ENCODE data around the gene TP53BP1. TPM values are rescaled to one million over a fixed set of nuclear protein-coding genes. Genes with fewer than 3 reads are reported as not detected.
A peak's percentile ranks its signal among the peaks of the same experiment; 100 is the strongest.

The TP53BP1 gene
- polyA plus RNA-seq, 10 donors = 32.6 to 62.0 (median 42.5) TPM

GRCh38 chr15:43489191-43489590, 3.8 kb downstream of the TP53BP1 start:
- DNase-seq = no peak

- no peak for DNase-seq
Observed at GRCh38 chr15:43488790-43489189, 4.2 kb downstream of the TP53BP1 start.

- DNase-seq = no peak
Observed at GRCh38 chr15:43487271-43487895, 5.6 kb downstream of the TP53BP1 start.

DNA sequence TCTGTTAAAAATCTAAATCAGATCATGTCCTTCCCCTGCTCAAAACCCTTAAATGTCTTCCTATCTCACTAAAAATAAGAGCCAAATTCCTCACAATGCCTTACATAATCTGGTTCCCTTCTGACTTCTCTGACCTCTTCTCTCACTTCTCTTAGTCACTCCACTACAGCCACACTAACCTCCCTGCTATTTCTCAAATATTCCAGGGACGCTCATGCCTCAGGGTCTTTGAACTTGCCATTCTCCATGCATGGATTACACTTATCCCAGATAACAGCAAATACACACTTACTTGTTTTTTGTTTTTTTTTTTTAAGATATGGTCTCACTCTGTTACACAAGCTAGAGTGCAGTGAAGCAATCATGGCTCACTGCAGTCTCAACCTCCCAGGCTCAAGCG, 8.5 kb downstream of the TP53BP1 start:
- DNase-seq = no peak

DNA sequence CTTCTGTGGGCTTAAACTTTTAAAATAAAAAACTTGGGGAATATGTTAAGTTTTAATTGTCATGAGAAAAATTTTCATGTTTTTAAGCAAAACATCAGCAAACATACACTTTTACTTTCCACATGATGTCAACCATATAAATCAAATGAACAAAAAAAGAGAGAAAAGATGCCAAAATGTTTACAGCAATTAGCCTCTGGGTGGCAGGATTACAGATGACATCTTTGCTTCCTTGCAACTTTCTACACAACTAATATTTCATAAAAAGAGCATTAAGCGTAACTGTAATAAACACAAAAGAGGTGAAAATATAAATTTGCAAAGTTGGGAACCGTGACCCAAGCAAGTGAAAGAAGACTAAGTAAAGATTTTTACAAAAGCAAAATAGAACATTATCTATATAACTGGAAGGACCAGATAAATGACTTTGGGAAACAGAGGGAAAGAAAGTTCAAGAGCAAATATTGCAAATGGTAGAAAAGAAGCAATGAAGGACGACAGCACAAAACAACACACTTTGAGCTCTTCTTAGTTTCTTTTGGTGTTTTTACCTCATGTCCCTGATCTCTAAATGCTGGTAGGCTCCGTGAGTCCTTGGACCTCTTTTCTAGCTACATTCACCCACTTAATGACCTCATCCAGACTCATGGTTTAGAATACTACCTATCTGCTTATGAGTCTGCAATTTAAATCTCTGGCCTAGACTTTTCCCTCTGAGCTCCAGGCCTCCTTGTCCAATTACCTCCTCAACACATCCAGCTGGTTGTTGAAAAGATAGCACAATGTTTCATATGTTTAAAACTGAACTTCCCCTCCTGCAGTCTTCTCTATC, 9.4 kb downstream of the TP53BP1 start:
- peak in 2 of 3 donors; percentile 19 to 49 for DNase-seq

- DNase-seq = no peak
Observed at GRCh38 chr15:43473885-43474284, 19.1 kb downstream of the TP53BP1 start.

DNA sequence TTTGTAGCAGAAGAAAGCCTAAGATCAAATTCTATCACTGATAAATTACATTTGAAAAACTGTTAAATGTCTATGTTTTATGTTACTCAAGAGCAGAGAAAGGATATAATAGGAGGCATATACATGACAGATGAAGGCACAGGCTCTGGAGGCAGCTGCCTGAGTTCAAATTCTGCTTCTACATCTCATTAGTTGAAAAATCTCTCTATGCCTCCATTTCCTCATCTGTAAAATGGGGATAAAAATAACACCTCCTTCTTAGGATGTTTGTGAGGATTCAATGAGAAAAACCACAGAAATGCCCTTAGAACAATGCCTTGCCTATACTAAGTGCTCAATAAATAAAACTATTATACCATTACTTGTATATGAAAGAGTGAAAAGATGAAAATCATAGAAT, 21.0 kb downstream of the TP53BP1 start:
- no peak for DNase-seq

DNA sequence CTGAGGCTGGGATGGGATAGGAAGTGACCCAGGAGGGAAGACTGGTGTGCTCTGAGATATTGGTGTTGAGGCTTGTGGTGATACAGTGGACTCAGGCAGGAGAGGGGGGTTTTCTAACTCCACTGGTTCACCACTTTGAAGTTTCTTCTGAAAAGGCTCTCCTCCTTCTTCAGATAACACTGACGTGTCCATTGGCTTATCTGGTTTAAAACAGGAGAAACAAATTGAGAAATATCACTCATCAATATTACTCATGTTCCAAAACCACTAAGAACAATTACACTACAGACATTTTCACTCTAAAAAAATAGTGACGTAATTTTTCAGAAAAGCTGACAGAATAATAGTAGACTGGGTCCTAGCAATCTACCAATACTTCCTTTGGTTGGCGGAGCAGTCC, 23.1 kb downstream of the TP53BP1 start:
- no peak for DNase-seq

GRCh38 chr15:43465100-43465499, 27.9 kb downstream of the TP53BP1 start:
- DNase-seq = peak in 1 of 3 donors; percentile 53

GRCh38 chr15:43463998-43464397, 29.0 kb downstream of the TP53BP1 start:
- no peak for DNase-seq

DNA sequence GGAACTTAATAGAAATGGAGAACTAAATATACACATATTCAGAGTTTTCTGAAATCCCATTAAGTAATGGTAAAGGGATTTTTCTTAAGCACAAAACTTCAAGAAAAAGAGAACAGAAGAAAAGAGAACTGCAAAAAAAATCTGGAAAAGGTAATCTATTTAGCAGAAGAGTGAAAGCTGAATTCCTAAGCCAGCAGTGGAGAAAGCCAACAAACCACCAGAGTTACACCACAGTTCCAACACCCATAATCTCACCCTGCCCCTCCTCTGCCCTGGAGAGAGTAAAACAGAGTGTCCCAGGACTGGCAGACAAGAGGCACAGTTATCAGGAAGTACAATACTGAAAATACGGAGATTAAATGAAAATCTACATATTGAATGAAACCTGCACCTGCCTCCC, 29.4 kb downstream of the TP53BP1 start:
- peak in 2 of 3 donors; percentile 8 to 16 for DNase-seq

GRCh38 chr15:43449981-43450380, 43.0 kb downstream of the TP53BP1 start:
- DNase-seq = no peak

GRCh38 chr15:43446344-43446743, 46.6 kb downstream of the TP53BP1 start:
- no peak for DNase-seq

DNA sequence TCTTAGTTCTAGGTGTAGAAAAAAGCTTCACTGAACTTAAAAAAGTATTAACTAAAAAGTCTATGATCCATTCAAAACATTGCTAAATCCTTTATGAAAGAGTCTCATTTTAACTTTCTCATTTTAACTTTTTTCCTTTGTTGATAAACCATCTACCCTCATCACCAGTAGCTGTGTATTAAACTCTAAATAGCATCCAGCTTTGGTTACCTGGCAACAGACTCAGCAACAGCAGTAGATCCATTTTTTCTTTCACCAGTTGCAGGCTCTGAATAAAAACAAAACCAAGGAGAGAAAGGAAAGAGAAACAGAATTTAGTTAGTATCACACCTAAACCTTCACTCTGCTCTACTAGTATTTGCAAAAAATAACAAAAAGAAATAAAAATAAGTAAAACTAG, 51.6 kb downstream of the TP53BP1 start:
- DNase-seq = peak in 1 of 3 donors; percentile 11

DNA sequence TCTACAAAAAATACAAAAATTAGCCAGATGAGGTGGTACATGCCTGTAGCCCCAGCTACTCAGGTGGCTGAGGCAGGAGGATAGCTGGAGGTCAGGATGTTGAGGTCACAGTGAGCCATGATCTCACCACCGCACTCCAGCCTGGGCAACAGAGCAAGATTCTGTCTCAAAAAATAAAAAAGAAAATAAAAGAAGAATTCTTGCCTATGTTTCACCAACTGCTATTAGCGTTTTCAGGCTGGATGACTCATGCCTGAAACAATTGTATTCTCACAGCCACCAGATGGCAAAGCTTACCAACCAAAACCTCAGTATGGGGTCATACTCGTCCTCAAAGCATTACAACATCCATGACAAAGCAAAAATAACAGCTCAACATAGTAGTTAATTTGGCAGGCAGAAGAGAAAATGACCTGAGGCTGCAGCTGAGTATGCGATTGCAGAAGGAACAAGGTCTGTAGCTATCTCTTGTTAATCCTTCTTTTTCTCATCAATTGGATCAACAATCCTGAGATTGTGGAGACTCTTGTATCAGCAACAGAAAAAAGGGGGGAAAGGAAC, 52.2 kb downstream of the TP53BP1 start:
- peak; percentile 37 to 86 (median 57) for DNase-seq

GRCh38 chr15:43439268-43439667, 53.7 kb downstream of the TP53BP1 start:
- no peak for DNase-seq

- DNase-seq = no peak
Observed at GRCh38 chr15:43436395-43436794, 56.6 kb downstream of the TP53BP1 start.

DNA sequence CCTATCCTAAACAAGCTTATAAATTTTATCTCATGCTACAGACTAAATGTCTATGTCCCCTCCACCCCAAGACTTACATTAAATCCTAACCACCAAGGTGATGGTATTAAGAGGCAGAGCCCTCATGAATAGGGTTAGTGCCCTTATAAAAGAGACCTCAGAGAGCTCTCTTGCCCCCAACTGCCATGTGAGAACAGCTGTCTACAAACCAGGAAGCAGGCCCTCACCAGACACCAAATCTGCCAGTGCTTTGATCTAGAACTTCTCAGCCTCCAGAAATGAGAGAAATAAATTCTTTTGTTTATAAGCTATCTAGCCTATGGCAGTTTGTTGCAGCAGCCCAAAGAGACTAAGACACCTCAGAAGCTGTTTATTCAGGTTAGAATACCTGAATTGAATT, 58.5 kb downstream of the TP53BP1 start:
- DNase-seq = no peak

DNA sequence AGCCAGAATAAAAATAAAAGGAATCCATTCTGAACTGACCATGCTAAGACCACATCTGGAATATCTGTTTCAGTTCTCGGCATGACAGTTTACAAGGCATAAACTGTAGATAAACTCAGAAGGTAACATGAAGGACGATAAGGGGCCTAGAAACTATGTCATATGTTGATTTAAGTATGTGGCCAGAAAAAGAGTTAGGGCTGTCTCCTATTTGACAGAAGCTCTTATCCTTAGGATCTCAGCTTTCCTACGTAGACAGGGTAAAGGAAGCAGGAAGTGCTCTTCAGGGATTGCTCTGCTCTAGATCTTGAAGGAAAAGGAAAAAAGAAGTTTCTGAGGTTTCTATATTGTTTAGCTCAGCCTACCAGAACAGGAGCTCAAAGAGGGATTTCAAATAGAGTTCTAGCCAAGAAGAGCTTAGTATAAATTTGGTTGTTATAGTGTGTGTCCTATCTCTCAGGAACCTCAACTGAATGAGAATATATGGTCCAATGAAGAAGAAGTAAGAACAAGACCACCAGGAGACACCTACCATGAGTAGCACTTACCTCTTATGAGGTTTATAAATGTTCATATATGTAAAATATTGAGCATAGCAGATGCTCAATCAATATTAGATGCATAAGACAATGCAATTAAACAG, 59.2 kb downstream of the TP53BP1 start:
- DNase-seq = no peak

DNA sequence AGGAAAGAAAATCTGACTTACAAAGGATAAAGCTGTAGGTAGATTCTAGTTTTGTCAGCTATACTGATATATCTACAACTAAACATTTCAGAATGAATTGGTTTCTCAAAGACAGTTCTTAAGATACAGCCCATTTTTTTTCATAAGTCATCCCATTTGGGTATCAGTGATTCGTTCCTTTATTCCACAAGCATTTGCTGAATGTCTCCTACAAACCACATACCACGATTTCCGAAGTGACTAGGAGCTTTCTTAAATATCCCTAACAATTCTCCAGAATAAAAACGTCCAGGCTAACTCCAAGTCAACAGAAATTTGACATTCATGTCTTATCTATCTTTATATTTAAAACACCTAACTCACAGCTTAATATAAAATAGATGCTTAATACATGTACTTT, 59.8 kb downstream of the TP53BP1 start:
- peak in 1 of 3 donors; percentile 4 for DNase-seq

DNA sequence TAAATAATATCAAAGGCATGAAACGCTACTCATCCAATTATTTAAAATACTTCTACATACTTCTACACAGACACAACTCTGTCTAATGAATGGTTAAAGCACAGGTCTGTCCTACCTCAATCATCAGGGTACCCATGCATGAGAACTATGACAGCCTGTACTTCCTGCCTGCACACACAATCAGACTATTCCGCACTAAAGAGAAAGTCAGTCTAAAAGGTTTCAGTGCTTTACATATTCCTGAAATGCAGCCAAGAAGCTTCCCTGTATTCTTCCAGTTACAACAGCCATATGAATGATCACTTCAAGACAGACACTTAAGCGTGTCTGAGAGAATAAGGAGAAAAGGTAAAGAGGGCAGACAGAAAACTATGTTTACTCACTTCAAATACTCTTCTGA, 63.3 kb downstream of the TP53BP1 start:
- peak in 2 of 3 donors; percentile 13 to 20 for DNase-seq

- no peak for DNase-seq
Observed at GRCh38 chr15:43423793-43424192, 69.2 kb downstream of the TP53BP1 start.

DNA sequence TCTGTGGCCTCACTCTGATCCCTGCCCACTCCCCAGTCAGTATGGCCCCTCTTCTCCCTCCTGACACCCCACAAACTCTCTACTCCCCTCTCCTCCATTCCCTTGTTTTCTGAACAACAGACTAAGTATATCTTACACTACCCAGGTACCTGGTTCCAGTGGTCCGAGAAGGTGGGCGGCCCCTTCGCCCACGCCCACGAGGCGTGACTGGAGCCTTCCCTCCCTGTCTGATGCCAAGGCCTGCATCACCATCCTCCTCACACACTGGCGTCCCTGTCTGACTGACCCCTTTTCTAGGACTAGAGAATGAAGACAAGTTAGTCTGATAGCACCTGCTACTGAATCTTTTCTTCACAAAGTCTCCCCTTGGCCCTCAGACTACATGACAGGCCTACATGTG, 72.1 kb downstream of the TP53BP1 start:
- no peak for DNase-seq

All from muscle of back (tissue), 11 donors.